SU-DHL-6 (cell line): ENCODE measurements around the gene PRADC1.

ENCODE experiments used
- H2AFZ ChIP-seq: fragments of 200-600 bp; sonication (generic); 2 replicates; pipeline ENCODE4 v1.6.1; 2014; ENCODE audit warnings: low read depth, mild to moderate bottlenecking, moderate library complexity, mixed read lengths, antibody characterized with exemption, low read length; ENCODE audit not compliant: severe bottlenecking
- H3F3A ChIP-seq: fragments of 200-600 bp; shearing (Covaris generic); 2 replicates; pipeline ENCODE4 v1.6.0; 2016; ENCODE audit warnings: antibody characterized with exemption, mild to moderate bottlenecking; ENCODE audit not compliant: insufficient read depth
- H3K27ac ChIP-seq: fragments of 200-600 bp; sonication (generic); 2 replicates; pipeline ENCODE4 v1.5.1; 2016; ENCODE audit warnings: low read depth, mild to moderate bottlenecking, low read length, moderate library complexity, mixed read lengths
- H3K27me3 ChIP-seq: fragments of 200-600 bp; sonication (generic), shearing (Covaris generic); 2 replicates; pipeline ENCODE4 v1.6.0; 2014; ENCODE audit warnings: mild to moderate bottlenecking, low read length
- H3K36me3 ChIP-seq: fragments of 200-600 bp; sonication (generic); 2 replicates; pipeline ENCODE4 v1.6.1; 2014; ENCODE audit warnings: mild to moderate bottlenecking, low read length, mixed read lengths
- H3K4me2 ChIP-seq: fragments of 300-600, 200-600 bp; shearing (Covaris generic), sonication (generic); 2 replicates; pipeline ENCODE4 v1.6.0; 2014; ENCODE audit warnings: low read length, low read depth, mild to moderate bottlenecking; ENCODE audit not compliant: poor library complexity, severe bottlenecking
- H3K4me3 ChIP-seq: fragments of 200-600 bp; sonication (generic); 2 replicates; pipeline ENCODE4 v1.5.1; 2014; ENCODE audit warnings: antibody characterized with exemption, low read length, mild to moderate bottlenecking, mixed read lengths; ENCODE audit not compliant: insufficient read depth, poor library complexity, severe bottlenecking
- H3K79me2 ChIP-seq: fragments of 200-600 bp; sonication (generic); 2 replicates; pipeline ENCODE4 v1.6.1; 2014; ENCODE audit warnings: mild to moderate bottlenecking, low read length, moderate library complexity; ENCODE audit not compliant: insufficient read depth
- H3K9ac ChIP-seq: fragments of 200-600 bp; sonication (generic); 2 replicates; pipeline ENCODE4 v1.7.0; 2014; ENCODE audit warnings: mild to moderate bottlenecking, low read length
- H3K9me2 ChIP-seq: fragments of 200-600 bp; sonication (generic); replicated peaks from 2 replicates; pipeline ENCODE4 v1.6.1; 2014; ENCODE audit warnings: low read length; ENCODE audit not compliant: insufficient read depth
- H3K9me3 ChIP-seq: fragments of 200-600 bp; sonication (generic); 2 replicates; pipeline ENCODE4 v1.6.1; 2014; ENCODE audit warnings: low read length, mixed read lengths; ENCODE audit not compliant: insufficient read depth
- H4K20me1 ChIP-seq: fragments of 200-600 bp; sonication (generic); 2 replicates; pipeline ENCODE4 v1.6.1; 2014; ENCODE audit warnings: low read depth, mild to moderate bottlenecking, antibody characterized with exemption, low read length, moderate library complexity, mixed read lengths
- EZH2phosphoT487 ChIP-seq: fragments of 200-600 bp; sonication (generic), shearing (Covaris generic); conservative IDR thresholded peaks from 2 replicates; pipeline ENCODE4 v1.6.1; 2018; ENCODE audit warnings: mild to moderate bottlenecking, antibody characterized with exemption, low read length, moderate library complexity, mixed read lengths
- TF ChIP-seq, protein P1 (sequence below): fragments of 200-600 bp; sonication (generic); IDR thresholded peaks from one replicate; pipeline ENCODE4 v1.5.1; 2017; ENCODE audit warnings: antibody characterized with exemption, mild to moderate bottlenecking, low read length, moderate library complexity; ENCODE audit not compliant: insufficient read depth, poor library complexity, severe bottlenecking

Gene PRADC1

DNA sequence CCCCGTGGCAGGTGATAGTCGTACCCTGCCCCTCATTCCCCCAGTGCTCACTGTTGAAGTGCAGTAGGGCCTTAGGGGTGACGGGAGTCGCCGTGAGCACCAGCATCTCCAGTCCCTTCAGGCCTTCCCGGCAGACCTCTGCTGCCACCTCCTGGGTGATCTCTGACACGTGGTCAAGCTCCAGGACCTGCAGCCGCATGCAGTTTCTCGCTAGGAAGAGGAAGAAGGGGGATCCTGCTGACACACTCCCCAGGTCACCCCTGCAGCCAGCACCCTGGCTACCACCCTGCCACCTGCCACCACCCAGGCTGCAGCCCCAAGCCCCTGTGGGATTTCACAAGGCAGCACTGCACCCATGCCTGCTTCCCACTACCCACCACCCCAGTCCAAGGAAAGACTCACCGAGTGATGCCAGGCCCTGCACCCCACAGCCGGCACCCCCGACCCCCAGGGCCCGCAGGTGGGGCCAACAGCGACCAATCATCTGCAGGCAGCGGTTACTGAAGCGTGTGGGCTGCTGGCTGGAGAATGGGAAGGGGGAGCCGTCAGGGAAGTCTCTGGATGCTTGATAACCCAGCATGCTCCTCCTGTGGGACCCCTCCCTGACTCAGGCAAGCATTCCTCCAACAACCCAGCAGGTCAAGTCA lies 27.4 kb upstream of the PRADC1 start:
- H3K4me2 ChIP-seq: no peak overlapping the region
- H3K36me3 ChIP-seq: no peaks in the 10 kb centered on the region
- no peaks in the 10 kb centered on the region for H4K20me1 ChIP-seq
- H3K9me3 ChIP-seq: no peaks in the 10 kb centered on the region
- TF ChIP-seq, protein P1, sequence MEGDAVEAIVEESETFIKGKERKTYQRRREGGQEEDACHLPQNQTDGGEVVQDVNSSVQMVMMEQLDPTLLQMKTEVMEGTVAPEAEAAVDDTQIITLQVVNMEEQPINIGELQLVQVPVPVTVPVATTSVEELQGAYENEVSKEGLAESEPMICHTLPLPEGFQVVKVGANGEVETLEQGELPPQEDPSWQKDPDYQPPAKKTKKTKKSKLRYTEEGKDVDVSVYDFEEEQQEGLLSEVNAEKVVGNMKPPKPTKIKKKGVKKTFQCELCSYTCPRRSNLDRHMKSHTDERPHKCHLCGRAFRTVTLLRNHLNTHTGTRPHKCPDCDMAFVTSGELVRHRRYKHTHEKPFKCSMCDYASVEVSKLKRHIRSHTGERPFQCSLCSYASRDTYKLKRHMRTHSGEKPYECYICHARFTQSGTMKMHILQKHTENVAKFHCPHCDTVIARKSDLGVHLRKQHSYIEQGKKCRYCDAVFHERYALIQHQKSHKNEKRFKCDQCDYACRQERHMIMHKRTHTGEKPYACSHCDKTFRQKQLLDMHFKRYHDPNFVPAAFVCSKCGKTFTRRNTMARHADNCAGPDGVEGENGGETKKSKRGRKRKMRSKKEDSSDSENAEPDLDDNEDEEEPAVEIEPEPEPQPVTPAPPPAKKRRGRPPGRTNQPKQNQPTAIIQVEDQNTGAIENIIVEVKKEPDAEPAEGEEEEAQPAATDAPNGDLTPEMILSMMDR: no peak
- no peak for TF ChIP-seq EZH2phosphoT487
- no peak overlapping the region for H3K4me3 ChIP-seq
- no peak overlapping the region for H3K9ac ChIP-seq
- H3K79me2 ChIP-seq: no peaks in the 10 kb centered on the region
- H3F3A ChIP-seq: no peaks in the 10 kb centered on the region; the same call in 1 of the 2 replicates
- no peak overlapping the region for H2AFZ ChIP-seq
- no peaks in the 10 kb centered on the region for H3K27me3 ChIP-seq
- H3K9me2 ChIP-seq: no peaks in the 10 kb centered on the region
- no peak overlapping the region for H3K27ac ChIP-seq

DNA sequence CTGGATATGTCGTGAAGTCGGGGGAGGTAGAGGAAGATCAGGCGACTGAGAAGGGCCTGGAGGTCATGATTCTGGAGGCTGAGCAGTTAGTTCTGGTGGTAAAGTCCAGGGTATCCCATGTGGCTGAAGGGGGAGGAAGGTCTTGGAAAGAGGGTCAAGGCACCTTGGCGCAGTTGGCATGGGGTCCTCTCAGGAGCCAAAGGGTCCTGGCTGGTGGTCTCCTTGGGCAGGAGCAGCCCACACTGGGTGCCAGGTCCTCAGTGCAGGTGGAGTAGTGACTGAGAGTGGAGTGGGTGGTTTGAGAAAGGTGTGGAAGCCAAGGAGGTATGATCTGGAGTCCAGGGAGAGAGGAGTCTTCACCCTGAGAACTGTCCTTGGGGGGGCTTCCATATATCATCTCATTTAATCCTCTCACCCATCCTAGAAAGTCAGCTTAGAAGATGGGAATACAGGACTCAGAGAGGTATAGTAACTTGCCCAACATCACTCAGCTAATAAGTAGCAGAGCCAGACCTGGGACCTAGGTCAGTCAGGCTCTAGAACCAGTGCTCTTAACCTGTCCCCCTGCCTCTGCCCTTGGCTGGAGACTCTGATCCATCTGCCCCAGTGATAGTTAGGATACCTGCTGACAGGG lies 26.8 kb upstream of the PRADC1 start:
- Histone ChIP-seq H3K79me2 (no peaks in the 10 kb centered on the region), H3F3A (no peaks in the 10 kb centered on the region; the same call in 1 of the 2 replicates), H4K20me1 (no peaks in the 10 kb centered on the region)

DNA sequence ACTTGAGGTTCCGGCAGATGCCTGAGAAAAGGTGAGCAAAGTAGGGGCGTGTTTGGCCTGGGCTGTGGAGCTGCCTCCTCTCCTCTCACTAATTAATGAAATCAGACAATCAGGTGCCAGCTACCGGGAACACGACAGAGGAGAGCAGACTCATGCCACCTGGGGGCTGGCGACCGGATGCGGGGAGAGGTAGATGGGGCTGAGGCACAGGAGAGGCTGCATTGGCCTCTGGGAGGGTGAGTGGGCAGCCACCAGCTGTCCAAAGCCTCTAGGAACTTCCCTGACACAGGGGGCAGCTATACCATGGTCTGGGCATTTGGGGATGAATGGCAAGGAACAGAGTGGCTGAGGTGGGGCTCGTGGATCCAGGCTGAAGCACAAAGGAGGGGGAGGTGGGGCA lies 26.2 kb upstream of the PRADC1 start:
- Histone ChIP-seq H2AFZ (no peak overlapping the region), H3K36me3 (no peaks in the 10 kb centered on the region), H3K4me2 (no peak overlapping the region), H3F3A (peaks cover 4% of the 10 kb centered on the region; the same call in 1 of the 2 replicates), H3K9me3 (no peaks in the 10 kb centered on the region), H3K9ac (no peak overlapping the region), H4K20me1 (no peaks in the 10 kb centered on the region), H3K27ac (no peak overlapping the region), H3K27me3 (no peaks in the 10 kb centered on the region), H3K9me2 (no peaks in the 10 kb centered on the region), H3K4me3 (no peak overlapping the region), H3K79me2 (no peaks in the 10 kb centered on the region)
- TF ChIP-seq EZH2phosphoT487: no peak
- TF ChIP-seq, protein P1: no peak

More for the DNA sequence above, 26.8 kb upstream of the PRADC1 start:
- H3K36me3 ChIP-seq: no peaks in the 10 kb centered on the region
- no peak overlapping the region for H3K27ac ChIP-seq
- H2AFZ ChIP-seq: no peak overlapping the region
- no peaks in the 10 kb centered on the region for H3K27me3 ChIP-seq
- H3K9me3 ChIP-seq: no peaks in the 10 kb centered on the region
- H3K4me2 ChIP-seq: no peak overlapping the region
- H3K9me2 ChIP-seq: no peaks in the 10 kb centered on the region
- H3K9ac ChIP-seq: no peak overlapping the region
- TF ChIP-seq, protein P1: no peak
- TF ChIP-seq EZH2phosphoT487: no peak
- H3K4me3 ChIP-seq: no peak overlapping the region
